ENCODE data around the gene PLEKHA6.

Gene PLEKHA6

DNA sequence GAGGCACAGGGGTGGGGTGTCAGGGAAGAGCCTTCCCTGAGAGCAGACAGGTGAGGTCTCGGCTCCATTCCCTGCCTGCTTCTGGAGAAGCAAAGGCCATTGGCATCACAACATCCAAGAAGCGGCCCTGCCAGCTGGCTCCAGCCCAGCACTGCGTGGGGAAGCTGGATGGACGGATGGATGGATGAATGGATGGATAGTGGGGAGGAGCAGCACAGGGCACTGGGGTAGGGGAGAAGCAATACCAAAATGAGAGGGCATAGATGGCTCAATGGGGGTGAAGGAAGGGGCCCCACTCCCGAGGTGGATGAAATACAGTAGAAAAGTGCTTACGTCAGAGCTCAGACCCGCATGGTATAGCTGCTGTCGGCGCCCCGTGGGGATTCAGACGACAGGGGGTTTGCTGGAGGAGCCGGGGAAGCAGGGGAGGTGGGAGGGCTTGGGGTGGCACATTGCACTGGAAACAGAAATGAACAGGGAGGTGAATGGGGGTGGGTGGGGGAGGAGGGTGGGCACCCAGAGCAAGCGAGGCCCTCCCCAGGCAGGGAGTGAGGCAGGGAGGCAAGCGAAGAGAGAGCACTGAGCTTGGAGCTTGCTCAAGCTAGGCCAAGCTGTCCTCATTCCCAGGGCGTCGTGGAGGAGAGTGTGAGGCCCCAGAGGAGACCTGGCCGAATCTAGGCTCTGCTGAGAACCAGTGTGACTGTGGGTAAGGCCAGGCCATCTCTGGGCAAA is 136.4 kb downstream of the PLEKHA6 start:
- TF ChIP-seq, protein P1, sequence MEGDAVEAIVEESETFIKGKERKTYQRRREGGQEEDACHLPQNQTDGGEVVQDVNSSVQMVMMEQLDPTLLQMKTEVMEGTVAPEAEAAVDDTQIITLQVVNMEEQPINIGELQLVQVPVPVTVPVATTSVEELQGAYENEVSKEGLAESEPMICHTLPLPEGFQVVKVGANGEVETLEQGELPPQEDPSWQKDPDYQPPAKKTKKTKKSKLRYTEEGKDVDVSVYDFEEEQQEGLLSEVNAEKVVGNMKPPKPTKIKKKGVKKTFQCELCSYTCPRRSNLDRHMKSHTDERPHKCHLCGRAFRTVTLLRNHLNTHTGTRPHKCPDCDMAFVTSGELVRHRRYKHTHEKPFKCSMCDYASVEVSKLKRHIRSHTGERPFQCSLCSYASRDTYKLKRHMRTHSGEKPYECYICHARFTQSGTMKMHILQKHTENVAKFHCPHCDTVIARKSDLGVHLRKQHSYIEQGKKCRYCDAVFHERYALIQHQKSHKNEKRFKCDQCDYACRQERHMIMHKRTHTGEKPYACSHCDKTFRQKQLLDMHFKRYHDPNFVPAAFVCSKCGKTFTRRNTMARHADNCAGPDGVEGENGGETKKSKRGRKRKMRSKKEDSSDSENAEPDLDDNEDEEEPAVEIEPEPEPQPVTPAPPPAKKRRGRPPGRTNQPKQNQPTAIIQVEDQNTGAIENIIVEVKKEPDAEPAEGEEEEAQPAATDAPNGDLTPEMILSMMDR (conservative IDR thresholded peaks at IDR 0.05; ENCODE audit: low read depth, low read length) = no peak

DNA sequence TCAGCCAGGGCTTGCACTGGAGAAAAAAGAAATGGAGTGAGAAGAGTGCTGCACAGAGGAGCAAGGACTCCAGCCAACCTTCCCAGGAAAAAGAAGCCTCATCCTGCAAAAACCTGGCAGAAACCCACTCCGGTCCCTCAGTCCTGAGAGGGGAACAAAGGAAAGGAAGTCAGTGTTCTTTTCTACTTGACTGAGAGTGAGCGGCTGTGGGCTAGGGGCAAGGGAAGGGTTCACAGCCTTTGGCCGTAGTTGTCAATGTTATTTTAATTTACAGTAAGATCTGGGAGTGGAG is 137.0 kb downstream of the PLEKHA6 start:
- H3K4me3 ChIP-seq (ENCODE audit: low read length) = no peak overlapping the region
- TF ChIP-seq, protein P1 (conservative IDR thresholded peaks at IDR 0.05; ENCODE audit: low read depth, low read length) = no peak

More for the DNA sequence above, 136.4 kb downstream of the PLEKHA6 start:
- H3K4me3 ChIP-seq (ENCODE audit: low read length) = no peak overlapping the region
- no peak for DNase-seq (ENCODE audit: low read depth)

DNA sequence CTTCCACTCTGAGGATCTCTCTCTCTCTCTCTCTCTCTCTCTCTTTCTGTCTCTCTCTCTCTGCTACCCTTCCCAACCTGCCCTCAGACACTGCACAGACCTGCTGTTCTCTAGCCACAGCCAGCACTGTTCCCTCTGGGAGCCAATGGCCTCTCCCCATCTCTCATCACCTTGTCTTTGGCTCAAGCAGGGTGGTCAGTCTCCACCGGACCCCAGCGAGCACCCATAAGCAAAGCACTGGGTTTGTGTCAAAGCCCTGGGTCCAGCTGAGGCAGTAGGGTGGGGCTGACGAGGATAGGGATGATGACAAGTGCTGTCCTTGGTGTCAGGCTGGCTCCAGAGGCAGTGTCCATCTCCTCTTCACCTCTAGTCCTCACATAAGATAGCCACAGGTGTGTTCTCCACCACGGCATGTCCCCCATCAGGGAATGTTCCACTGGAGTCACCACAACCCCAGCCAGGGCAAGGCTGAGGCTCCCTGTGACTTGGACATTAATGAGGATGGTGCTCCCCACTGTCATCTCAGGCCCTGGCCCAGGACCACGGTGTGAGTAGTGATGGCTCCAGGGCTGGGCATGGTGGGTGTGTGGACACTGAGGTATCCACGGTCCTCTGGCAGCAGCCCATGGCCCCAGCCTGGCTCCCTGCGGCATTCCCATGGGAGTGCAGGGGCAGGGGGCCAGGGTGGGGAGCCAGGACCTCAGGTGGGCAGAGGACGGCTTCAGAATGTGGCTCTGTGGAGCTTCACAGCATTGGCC is 137.5 kb downstream of the PLEKHA6 start:
- no peak overlapping the region for H3K4me3 ChIP-seq (ENCODE audit: low read length)
- TF ChIP-seq, protein P1 (conservative IDR thresholded peaks at IDR 0.05; ENCODE audit: low read depth, low read length) = no peak
- no peak for DNase-seq (ENCODE audit: low read depth)

More for the DNA sequence above, 137.0 kb downstream of the PLEKHA6 start:
- DNase-seq (ENCODE audit: low read depth) = no peak

DNA sequence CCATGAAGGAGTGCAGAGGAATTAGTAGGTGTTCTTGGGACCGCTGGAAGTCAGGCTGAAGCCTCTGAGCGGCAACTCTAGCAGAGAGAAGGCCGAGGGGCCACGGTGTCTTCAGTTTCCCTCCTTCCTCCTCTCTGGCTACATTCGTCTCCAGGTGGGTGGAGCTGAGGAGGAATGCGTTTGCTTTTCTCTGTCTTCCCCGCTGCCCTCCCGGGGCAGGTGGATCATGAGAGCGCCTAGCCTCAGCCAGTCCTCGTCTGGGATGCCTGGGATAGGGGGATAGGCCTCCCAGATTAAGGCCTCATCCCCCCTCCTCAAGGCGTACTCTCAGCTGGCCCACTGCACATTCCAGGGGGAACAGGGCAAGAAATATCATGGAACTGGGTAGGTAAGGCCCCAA is 138.5 kb downstream of the PLEKHA6 start:
- TF ChIP-seq, protein P1 (conservative IDR thresholded peaks at IDR 0.05; ENCODE audit: low read depth, low read length) = no peak
- no peak for DNase-seq (ENCODE audit: low read depth)
- no peak overlapping the region for H3K4me3 ChIP-seq (ENCODE audit: low read length)

DNA sequence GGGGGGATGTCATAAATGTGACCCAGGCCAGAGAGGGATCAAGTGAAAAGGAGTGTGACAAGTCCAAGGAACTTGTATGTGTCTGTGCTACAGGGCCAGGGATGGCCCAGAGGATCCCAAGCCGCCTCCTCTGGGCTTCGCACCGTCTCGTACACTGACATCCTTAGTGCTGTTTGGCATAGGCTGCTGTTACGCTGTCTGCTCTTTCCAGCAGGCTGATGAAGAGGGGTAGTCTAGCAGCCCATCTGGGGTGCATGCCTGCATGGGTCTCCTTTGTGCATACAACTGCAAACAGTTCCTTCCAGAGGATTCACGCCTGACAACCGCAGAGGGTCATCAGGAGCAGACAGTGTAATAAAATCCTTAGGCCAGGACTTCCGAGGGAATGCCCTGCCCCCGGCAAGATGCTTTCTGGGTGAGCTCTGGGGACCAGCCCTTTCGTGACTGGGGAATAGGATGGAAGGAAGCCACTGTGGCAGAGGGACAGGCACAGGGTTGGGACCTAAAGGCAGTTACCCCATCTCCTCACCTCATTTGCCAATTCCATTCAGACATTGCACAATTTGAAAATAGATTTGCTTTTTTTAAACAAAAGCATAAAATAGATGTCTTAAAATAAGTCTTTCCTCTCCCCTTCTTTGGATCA is 139.6 kb downstream of the PLEKHA6 start:
- no peak for DNase-seq (ENCODE audit: low read depth)
- H3K4me3 ChIP-seq (ENCODE audit: low read length) = no peak overlapping the region
- TF ChIP-seq, protein P1 (conservative IDR thresholded peaks at IDR 0.05; ENCODE audit: low read depth, low read length) = no peak

DNA sequence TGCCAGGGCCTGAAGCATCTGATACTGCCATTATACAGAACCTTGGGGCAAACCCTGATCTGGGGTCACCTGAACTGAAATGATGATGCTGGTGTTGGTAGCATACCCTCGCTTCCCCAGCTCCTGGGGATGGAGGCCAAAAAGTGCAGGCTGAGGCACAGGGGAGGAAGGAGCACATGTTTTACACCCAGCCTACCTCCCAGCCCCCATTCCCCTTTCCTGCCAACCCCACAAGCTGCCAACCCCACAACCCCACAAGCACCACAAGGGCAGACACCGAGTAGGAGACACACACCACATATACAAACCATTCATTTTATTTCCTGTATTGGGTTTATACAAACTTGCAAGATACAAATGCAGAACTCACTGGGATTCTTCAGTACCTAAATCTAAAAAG is 141.2 kb downstream of the PLEKHA6 start:
- TF ChIP-seq, protein P1 (conservative IDR thresholded peaks at IDR 0.05; ENCODE audit: low read depth, low read length) = no peak
- no peak for DNase-seq (ENCODE audit: low read depth)
- H3K4me3 ChIP-seq (ENCODE audit: low read length) = no peak overlapping the region
